Measurements from ENCODE around the gene ASB8.
"Not testable (repeated sequence)": the region's sequence is repeated elsewhere in the genome, so short reads cannot be mapped to it uniquely, and the experiment has no call there.

Gene ASB8

DNA sequence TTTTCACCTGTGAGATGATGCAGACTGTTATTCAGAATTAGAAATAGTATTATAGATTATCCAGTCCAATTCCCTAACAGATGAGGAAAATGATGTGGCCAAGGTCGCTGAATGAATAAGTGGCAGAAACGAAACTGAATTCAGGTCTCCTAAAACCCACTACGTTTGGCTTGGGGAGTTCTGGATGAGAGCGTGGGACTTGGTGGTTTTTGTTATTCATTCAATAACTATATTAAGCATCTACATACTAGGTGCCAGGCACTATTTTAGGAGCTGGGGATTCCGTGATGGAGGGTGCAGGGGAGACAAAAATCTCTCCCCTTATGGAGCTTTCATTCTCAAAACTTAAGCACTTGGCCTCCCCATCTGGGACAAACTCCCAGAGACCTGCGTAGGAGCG is 25.3 kb upstream of the ASB8 start:
- DNase-seq: no peak

DNA sequence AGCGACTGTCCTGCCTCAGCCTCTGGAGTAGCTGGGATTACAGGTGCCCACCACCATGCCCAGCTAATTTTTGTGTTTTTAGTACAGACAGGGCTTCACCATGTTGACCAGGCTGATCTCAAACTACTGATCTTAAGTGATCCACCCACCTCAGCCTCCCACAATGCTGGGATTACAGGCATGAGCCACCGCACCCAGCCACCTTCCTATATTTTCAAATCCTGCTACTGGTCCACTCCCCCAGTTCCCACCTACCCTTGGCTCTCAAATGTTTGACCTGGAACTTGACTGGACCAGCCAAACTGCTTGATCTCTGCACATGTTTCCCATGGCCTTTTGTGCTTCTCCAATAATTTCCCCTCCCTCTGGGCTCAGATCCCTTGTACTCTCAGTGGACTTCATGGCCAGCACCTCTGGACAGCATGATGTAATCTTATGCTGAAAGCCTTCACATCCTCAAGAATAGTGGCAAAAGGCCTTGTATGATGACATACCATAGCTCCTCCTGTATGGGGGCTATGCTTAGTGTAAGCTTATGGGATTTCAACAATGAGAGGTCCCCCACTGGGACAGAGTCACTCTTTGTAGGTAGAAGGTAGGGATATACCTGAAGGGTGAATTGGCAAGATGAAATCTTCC is 23.7 kb upstream of the ASB8 start:
- no peak for DNase-seq

DNA sequence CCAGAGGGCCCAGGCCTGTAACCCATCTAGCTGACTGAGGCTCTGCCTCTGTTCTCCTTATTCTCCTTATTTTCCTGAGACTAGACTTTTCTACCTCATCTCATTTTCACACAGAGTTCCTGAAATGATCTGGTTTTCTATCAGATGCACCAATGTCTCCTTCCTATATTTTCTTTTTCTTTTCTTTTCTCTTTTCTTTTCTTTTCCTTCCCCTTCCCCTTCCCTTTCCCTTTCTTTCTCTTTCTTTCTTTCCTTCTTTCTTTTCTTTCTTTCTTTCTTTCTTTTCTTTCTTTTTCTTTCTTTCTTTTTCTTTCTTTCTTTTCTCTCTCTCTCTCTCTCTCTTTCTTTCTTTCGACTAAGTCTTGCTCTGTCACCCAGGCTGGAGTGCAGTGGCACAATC is 23.1 kb upstream of the ASB8 start:
- no peak for DNase-seq

DNA sequence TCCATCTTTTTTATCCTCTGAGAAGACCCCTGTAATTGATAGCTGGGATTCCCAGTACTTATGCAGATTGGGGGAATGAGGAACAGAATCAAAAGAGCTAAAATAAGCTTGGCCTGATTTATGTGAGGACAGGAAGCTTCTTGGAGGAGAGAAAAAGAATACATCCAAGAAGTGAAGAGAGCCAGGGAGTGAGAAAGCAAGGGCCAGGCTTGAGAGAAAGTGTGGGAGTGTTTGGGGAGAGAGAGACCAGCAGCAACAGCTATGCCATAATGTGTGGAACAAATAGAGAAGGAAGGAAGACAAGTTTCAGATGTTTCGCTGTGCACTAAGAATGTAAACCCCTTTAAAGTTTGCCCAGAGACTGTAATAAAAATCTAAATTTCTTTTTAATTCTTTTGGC is 22.2 kb upstream of the ASB8 start:
- no peak for DNase-seq

DNA sequence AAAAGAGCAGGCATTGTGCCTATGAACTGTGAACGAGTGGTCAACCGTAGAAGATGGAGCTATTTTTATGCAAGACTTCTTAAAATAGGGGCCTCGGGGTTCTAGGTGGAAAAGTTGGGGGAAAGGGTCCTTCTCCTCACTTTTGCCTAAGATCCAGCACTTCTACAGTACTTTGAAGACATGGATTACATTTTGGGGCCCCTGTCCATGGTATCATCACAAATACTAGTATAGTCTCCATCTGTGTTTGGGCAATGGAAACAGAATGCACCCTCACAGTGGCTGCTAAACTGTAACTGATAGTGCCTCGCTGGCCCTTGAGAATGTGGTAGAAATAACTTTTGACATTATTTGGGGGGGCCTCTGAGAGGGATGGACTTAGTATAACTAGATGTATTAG is 20.7 kb upstream of the ASB8 start:
- DNase-seq: no peak

DNA sequence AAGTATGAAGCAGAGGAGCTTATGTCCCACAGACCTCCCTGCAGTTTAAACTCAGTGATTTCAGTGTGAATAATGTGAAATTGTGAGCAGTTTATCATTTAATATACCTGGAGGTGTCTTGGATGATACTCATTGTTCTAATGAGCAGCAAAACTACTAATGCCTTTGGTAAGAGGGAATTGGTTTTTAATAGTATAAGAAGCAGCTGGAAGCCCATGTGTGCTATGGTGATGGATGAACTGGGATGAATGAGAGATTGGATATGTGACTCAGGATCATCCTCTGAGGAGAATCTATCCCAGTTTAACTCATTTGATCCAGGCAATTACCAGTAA is 19.1 kb upstream of the ASB8 start:
- no peak for DNase-seq

DNA sequence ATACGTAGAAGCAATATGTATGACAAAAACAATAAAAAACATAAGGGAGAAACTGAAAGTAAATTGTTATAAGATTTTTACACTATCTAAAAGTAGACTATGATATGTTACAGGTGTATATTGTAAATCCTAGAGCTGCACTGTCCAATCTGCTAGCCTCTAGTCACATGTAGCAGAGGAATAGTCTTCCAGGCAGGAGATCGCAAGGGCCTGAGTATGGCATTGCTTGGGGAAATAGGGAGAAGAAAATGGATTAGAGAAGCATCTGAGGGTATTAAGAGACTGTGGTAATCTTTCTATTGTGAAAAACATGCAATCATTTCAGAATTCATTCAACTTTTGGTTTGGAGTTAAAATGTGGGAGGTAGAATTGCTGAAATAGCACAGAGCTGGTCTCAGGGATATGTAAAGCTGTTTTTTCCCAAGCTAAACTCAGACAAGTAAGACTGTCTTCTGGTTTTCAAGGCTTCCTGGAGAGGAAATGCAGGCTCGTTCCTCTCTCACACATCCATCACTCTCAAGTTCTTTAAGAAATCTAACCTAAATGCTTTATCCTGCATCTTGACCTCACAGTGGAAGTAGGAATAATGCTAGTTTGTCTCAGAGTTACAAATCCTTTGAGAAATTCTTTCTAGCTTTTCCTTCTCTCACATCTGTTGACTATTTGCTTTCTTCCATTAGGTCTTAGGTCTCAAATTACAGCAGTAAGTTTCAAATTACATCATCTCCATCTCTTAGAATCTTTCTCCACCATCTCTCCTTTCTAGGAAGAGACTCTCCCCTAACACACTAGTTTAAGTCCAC is 18.5 kb upstream of the ASB8 start:
- no peak for DNase-seq

DNA sequence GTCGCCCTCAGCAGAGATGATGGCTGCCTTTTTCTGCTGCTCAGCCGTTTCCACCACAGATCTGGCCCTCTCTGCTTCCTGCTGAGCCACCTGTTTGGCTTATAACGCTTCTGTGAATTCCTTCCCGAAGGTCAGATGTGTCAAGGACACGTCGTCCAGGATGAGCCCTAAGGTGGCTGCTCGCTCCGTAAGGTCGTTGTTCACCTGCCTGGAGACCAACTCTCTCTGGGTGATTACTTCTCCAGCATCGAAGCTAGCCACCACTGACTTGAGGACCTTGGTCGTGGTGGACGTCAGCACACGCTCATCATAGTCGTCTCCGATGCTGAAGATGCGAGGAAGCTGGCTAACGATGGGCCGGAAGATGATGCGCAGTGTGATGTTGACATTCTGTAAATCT is 11.7 kb upstream of the ASB8 start:
- DNase-seq: no peak

DNA sequence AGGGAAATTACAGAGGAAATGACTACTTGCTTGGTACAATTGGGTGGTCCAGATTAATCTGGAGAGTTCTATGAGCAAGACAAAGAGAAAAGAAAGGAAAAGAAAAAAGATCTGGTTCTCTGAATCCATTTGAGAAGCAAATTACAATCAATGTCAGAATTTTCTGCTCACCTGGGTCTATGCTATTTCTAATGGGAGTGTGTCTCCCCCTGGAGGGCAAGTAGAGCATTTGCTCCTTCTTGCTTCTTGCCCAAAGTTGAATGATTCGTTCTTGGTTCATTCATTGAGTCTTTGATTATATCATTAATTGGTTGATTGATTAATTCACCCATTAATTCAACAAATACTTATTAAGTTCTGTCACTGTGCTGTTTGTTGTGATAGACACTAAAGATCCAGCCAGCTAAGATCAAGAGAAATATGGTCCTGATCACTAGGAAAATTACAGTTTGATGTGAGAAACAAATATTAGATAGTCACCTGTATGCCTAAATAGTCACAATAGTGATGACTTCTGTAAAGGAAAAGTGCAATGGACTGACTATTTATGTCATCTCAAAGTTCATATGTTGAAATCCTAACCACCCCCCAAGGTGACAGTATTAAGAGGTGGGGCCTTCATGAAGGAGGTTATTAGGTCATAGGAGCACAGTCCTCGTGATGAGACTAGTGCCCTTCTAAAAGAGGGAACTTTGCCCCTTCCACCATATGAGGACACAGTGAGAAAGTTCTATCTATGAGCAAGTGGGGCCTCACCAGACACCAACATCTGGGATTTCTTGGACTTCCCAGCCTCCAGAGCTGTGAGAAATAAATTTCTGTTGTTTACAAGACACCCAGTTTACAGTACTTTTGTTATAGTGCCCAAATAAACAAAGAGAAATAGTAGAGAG is 8.0 kb upstream of the ASB8 start:
- peak; percentile 69 for DNase-seq

DNA sequence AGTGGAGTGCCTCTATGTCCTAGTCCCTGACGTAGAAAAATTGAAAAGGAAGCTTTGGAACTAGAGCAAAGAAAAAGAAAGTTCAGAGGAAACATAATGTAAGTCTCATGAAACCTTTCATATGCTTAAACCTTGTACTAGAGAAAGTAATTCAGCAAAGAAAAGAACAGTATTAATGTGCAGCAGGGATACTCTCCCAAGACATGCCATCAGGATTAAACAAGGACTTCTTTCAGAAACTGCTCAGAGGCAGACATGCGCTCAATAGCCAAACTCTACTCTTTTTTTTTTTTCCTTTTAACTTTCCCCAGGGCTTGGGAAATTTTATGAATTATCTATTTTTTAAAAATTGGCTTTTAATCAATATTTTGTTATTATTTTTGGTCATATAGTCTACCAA is 7.1 kb upstream of the ASB8 start:
- no peak for DNase-seq

DNA sequence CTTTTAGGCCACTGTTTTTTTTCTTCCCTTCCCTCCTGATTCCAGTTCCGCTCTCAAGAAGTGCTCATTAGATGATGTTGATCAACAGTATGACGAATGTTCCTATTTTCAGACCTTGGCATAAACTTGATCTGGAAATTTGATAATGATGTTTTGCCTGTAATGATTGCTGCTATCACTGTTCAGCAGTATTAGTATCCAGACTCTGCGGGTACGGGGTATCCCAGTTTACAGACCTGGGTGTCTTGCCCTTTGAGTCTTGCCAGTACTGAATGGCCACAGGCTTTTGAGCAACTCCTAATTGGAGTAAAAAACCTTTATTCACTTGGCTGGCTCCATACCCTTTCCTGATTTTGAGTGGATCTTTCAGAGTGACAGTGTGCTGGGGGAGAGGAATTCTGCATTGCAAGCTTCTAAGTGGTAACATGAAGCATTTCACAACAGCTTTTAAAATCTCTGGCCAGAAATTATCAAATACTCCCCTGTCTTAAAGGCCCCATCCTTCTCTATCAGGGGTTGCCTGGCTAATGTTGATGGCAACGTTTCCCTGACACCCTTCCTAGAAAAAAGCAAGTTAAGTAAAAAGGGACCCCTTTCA is 5.9 kb upstream of the ASB8 start:
- DNase-seq: no peak

DNA sequence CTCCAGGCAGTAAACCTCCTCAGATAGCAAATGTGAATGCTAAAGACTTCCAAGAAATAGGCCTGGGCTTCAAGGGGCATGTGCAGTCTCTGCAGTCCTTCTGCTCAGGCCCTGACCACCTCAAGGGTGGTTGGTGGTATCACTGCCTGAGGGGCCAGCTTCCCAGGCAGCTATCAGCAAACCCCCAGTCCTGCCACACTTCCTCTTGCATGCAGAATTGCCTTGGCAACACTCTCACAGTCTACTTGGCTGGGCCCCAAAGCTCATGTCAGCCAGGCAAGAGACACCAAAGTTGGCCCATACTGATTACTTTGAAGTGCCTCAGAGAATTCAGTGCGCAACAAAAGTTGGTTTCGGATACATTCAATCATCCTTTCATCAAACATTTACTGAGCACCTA is 3.5 kb upstream of the ASB8 start:
- DNase-seq: no peak

DNA sequence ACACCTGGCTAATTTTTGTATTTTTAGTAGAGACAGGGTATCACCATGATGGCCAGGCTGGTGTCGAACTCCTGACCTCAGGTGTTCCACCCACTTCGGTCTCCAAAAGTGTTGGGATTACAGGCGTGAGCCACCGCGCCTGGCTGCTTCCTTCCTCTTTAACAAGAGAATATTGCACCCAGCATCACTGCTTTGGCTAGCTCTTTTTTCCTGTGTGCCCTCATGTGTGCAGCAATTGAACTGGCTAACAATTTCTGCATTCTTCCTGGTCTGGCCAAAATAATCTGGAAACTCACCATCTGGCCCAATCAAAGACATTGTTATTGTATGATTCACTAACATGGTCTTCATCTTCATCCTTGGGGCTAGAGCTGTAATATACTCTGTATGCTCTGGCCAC is 2.7 kb upstream of the ASB8 start:
- DNase-seq: no peak

DNA sequence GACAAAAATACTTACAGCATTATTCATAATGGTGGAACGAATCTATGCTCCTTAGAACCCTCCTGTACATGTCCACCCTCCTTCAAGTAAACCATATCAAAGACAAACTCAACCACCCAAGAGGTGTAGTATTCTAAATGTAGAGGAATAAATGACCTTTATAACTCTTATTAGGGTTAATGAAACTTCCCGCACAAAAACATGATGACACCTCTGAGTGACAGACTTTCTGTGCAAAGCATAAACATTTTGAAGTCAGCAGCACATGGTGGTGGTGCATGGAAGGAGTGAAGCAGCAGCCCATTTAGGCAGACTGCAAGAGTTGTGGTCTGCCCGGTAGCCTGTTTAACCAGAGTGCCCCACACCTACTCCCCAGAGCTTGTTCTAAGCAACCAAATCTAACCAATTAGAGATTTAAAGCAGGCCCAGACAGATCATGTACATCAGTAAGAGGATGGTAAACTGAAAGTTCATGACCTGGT is 615 bp upstream of the ASB8 start:
- peak; percentile 3 for DNase-seq

DNA sequence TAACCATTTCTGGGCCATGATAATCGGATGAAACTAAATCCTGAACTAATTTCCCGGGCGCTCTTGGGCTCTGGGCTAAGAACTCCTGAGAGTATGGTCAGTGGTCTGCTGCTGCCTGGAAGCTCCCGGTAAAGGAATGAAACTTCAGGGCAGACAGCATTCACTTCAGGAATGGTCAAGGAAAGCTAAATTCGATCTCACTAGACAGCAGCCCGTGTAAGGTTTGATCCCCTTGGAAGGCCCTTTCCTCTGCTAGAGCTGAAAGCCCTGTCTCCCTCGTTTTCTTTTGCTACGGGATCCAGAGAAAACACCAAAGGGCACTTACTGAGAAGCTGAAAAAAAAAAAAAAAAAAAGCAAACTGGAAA is 680 bp downstream of the ASB8 start:
- DNase-seq: no peak

DNA sequence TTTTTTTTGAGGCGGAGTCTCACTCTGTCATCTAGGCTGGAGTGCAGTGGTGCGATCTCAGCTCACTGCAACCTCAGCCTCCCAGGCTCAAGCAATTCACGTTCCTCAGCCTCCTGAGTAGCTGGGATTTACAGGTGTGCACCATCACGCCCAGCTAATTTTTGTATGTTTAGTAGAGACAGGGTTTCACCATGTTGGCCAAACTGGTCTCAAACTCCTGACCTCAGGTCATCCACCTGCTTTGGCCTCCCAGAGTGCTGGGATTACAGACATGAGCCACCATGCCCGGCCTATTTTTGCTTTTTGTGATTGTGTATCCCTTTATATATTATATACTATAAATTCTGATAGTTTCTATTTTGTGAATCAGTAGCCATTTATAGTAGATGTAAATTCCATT is 1.5 kb downstream of the ASB8 start:
- DNase-seq: not testable (repeated sequence)

DNA sequence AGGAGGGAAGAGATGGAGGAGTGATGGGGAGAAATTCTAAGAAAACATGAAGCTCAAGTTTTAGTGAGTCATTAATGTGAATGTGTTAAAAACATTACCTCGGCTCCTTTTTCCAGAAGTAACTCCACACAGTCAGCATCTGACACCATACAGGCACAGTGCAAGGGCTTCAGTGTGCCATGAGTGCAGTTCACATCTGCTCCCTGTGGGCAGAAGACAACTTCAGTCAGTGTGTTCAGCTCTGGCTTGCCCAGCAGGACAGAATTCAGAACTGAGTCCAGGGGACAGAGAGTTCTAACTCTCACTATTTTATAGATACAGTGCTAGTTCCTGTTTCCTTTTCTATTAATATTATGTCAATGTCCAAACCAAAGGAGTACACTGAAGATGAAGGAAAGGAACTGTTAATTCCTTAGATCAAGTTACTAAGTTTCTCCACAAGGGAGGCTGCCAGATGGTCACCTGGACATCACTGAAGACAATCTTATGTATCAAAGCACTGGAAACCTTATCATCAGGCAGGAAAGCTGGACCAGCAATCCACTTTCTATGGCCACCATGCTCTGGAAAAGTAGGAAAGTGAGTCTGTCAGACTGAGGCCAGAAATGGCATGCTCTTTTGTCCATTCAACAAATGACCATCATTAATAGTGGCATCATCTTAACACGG is 6.1 kb downstream of the ASB8 start:
- DNase-seq: no peak

DNA sequence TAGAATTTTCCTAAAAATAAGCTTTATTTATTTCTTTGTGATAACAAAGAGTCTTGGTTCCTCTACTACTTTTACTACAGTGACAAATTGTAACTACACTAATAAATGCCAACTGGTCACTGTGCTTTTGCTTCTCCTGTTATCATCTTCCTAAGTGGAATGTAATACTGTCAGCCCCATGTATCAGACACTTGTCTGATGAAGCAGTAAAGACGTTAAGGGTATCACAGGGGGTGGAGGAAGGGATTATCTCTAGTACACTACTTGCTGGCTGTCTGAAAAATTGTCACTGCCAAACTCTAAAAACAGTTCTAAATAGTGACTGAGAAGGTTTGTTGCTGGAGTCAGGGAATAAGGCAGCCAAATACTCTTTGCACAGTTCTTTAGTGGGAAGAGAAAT is 11.3 kb downstream of the ASB8 start:
- no peak for DNase-seq

DNA sequence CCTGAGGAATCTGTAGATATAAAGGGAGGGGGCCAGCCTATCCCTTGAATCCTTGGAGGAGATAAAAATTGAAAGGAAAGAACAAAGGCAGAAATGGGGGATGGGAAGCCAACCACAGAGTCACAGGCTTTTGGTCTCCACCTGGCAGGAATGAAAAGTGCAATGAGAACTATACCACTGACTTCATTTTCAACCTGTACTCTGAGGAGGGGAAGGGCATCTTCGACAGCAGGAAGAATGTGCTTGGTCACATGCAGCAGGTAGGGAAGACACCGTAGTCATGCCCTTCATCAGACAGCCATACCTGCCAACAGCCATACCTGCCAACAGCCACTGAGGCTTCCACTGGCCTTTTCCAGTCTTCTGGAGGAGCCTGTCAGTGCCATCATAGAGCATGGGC is 13.4 kb downstream of the ASB8 start:
- DNase-seq: no peak

DNA sequence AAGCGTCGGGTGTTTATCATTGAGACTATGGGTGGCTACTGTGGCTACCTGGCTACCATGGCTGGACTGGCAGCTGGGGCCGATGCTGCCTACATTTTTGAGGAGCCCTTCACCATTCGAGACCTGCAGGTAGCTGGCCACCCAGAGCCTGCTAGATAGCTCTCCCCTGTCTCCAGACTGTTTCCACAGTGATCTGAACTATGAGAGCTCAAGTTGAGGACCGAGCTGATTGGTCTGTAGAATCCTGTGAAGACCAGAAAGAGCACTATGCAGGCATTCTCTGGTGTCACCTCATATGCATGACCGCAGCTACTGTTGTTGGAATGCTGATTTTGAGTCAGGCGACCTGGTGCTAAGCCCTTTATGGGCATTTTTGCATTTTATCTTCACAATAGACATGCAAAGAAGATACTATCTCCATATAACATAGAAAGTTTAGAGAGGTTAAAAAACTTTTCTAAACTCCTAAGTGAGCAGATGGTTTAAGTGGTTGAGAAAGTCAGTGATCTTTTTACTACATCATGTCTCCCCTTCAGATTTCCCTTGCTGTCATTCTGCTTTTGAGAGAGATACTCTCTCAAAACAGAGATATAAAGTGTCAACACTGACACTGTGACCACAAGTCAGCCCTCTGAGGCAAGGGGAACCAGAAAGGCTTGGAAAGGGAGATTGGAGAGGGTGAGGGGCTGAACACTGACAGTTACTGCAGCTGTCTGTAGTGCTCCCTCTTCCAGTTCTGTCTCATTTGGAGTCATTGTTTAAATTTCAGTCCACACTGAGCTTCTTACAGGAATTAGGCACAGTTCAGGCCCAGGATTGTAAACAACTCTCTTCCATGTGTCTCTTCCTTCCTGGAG is 14.3 kb downstream of the ASB8 start:
- DNase-seq: no peak

DNA sequence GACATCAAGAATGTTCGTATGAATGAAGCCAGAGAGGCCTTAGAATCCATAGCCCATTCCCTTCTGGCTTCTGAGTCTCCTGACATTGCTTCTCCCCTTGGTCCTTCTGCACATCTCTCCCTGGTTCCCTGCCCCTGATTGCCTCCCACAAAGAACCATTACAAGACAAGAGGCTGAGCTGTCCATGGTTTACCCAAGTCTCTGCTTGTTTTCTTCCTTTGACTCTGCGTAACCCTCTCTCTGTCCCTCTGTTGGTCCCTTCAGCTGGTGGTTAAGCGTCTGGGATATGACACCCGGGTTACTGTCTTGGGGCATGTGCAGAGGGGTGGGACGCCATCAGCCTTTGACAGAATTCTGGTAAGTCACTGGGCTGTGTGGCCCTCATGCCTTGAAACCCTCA is 22.3 kb downstream of the ASB8 start:
- no peak for DNase-seq

DNA sequence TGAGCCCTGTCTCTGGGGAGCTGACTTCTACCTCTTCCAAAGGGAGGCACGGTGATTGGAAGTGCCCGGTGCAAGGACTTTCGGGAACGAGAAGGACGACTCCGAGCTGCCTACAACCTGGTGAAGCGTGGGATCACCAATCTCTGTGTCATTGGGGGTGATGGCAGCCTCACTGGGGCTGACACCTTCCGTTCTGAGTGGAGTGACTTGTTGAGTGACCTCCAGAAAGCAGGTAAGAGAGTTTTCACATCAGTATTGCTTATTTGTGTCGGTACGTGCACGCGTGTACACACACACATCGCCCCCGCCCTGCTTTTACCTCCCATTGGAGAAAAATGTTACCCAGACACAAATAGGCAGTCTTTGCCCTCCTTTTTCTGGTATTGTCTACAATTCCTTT is 24.5 kb downstream of the ASB8 start:
- DNase-seq: no peak
